Thymus (tissue), 14 donors: Measurements from ENCODE around the gene ZNF549. TPM values are rescaled to one million over a fixed set of nuclear protein-coding genes. Genes with fewer than 3 reads are reported as not detected.
"Not testable (repeated sequence)": the region's sequence is repeated elsewhere in the genome, so short reads cannot be mapped to it uniquely, and the experiment has no call there.

Experiments
- DNase-seq, 9 donors: peaks; one replicate each; pipeline ENCODE4 v3.0.0-alpha.2; 2013; ENCODE audit warnings: low spot score in 9 of 9, low read depth in 6 of 9, missing footprints in 1 of 9
- H3K27ac ChIP-seq, 2 donors: one replicate each; pipeline ENCODE4 v1.5.1; 2013; ENCODE audit warnings: control low read depth in 1 of 2, low read depth in 1 of 2, low read length in 1 of 2, mild to moderate bottlenecking in 1 of 2, moderate library complexity in 1 of 2
- H3K27me3 ChIP-seq, 2 donors: one replicate each; pipeline ENCODE4 v1.5.1; 2013; ENCODE audit warnings: low read length in 1 of 2; ENCODE audit not compliant: control insufficient read depth in 2 of 2, insufficient read depth in 1 of 2
- H3K36me3 ChIP-seq, 2 donors: one replicate each; pipeline ENCODE4 v1.5.1; 2013; ENCODE audit warnings: low read length in 1 of 2, mild to moderate bottlenecking in 1 of 2, moderate library complexity in 1 of 2; ENCODE audit not compliant: control insufficient read depth in 2 of 2, insufficient read depth in 2 of 2
- H3K4me1 ChIP-seq, 2 donors: one replicate each; pipeline ENCODE4 v1.5.1; 2013; ENCODE audit warnings: low read length in 2 of 2; ENCODE audit not compliant: control insufficient read depth in 2 of 2, insufficient read depth in 2 of 2
- H3K4me3 ChIP-seq, 2 donors: one replicate each; pipeline ENCODE4 v1.5.1; 2013; ENCODE audit warnings: low read length in 2 of 2, control low read depth in 1 of 2, mild to moderate bottlenecking in 1 of 2
- H3K9me3 ChIP-seq, 2 donors: one replicate each; pipeline ENCODE4 v1.5.1; 2013; ENCODE audit warnings: low read length in 1 of 2, mild to moderate bottlenecking in 1 of 2; ENCODE audit not compliant: control insufficient read depth in 2 of 2, insufficient read depth in 1 of 2
- WGBS: extraction: QIAGEN DNeasy Blood & Tissue Kit; methylation state at CpG from one replicate; pipeline ENCODE4 v1.1.7; 2013; 5-methylcytosine and 5-hydroxymethylcytosine counted together
- long read RNA-seq, 10 donors: transcript quantifications; one replicate each; lab custom pipeline, GENCODE V29; 2026
- polyA plus RNA-seq: library from polyadenylated mRNA; stranded (reverse); fragments of 200-250 nt; gene quantifications from one replicate; pipeline ENCODE4 v1.2.3, GENCODE V29; 2013
- total RNA-seq: library from RNA; stranded (reverse); fragments of 120-200 nt; gene quantifications from one replicate; pipeline ENCODE4 v1.2.4, GENCODE V29; 2013
- donor health status: healthy.

Gene ZNF549
- total RNA-seq: 7.0 TPM
- 6.3 TPM for polyA plus RNA-seq
- long read RNA-seq, donor 1: 0 reads
- long read RNA-seq, donor 2, full-length matches to known transcripts: 2 of 30 reads
- long read RNA-seq, donor 2, partial matches to known transcripts: 28 of 30 reads
- long read RNA-seq, donor 2, other reads (novel, unspliced or antisense): 0 of 30 reads
- long read RNA-seq, donor 3, full-length matches to known transcripts: 4 of 4 reads
- long read RNA-seq, donor 3, partial matches to known transcripts: 0 of 4 reads
- long read RNA-seq, donor 3, other reads (novel, unspliced or antisense): 0 of 4 reads
- long read RNA-seq, donor 4, partial matches to known transcripts: 7 of 7 reads
- long read RNA-seq, donor 4, other reads (novel, unspliced or antisense): 0 of 7 reads
- long read RNA-seq, donor 5, full-length matches to known transcripts: 1 of 1 reads
- long read RNA-seq, donor 5, partial matches to known transcripts: 0 of 1 reads
- long read RNA-seq, donor 5, other reads (novel, unspliced or antisense): 0 of 1 reads
- long read RNA-seq, donor 6, full-length matches to known transcripts: 4 of 4 reads
- long read RNA-seq, donor 6, partial matches to known transcripts: 0 of 4 reads
- long read RNA-seq, donor 6, other reads (novel, unspliced or antisense): 0 of 4 reads
- long read RNA-seq, donor 7, partial matches to known transcripts: 0 of 2 reads
- long read RNA-seq, donor 7, other reads (novel, unspliced or antisense): 0 of 2 reads
- long read RNA-seq, donor 8, full-length matches to known transcripts: 1 of 1 reads
- long read RNA-seq, donor 8, partial matches to known transcripts: 0 of 1 reads
- long read RNA-seq, donor 8, other reads (novel, unspliced or antisense): 0 of 1 reads
- long read RNA-seq, donor 9, full-length matches to known transcripts: 1 of 1 reads
- long read RNA-seq, donor 9, partial matches to known transcripts: 0 of 1 reads
- long read RNA-seq, donor 9, other reads (novel, unspliced or antisense): 0 of 1 reads
- long read RNA-seq, donor 10, full-length matches to known transcripts: 2 of 2 reads
- long read RNA-seq, donor 10, partial matches to known transcripts: 0 of 2 reads
- long read RNA-seq, donor 10, other reads (novel, unspliced or antisense): 0 of 2 reads

DNA sequence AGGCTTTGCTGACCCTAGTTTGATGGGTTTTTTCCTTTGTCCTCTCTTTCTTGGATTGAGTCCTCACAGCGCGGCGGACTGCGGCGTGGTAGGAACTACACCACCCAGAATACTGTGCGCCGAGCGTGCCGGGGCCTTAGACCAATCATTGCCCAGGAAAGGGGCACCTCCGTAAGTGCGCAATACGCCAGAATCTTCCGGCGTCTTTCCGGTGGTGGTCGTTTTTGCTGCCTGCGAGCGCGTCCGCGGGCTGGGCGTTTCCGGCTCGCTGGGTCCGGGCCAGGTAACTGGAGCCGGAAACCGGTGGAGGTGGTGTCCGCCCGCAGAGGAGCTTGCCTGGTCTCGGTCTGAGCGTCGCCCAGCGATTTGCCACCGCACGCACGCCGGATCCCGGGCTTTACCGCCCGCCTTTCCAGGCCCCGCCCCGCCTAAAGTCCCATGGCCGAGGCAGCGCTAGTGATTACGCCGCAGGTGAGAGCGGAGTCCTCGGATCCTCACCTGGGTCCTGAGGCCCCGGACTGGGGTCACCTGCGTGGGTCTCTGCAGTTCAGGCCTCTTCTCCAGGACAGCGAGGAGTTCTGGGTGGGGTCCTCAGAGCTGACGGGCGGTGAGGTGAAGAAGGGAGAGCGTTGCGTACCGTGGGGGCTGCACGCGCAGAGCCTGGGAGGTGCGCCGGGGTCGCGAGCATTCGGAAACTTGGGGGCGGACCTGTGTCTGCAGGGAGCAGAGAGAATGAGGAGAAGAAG, at the start of gene ZNF549:
TSS of gene ZNF549 (plus strand) at position 221 of the 746 bp plus-strand sequence. CDS start at position 439, 218 bp downstream.
- Histone ChIP-seq H3K4me3 (peak within 1 kb of the TSS; percentile 79 to 92), H3K36me3 (peaks cover 13 to 18% of the 10 kb centered on the region in 2 donors), H3K27me3 (no peaks in the 10 kb centered on the region), H3K4me1 (peaks cover 0 to 8% of the 10 kb centered on the region in 2 donors), H3K27ac (peak within 1 kb of the TSS; percentile 75 to 89), H3K9me3 (peaks cover 0 to 10% of the 10 kb centered on the region in 2 donors)
- under 1% methylated on average over 64 of the region's 64 CpGs for WGBS
- peak; percentile 66 to 93 (median 80) for DNase-seq

DNA sequence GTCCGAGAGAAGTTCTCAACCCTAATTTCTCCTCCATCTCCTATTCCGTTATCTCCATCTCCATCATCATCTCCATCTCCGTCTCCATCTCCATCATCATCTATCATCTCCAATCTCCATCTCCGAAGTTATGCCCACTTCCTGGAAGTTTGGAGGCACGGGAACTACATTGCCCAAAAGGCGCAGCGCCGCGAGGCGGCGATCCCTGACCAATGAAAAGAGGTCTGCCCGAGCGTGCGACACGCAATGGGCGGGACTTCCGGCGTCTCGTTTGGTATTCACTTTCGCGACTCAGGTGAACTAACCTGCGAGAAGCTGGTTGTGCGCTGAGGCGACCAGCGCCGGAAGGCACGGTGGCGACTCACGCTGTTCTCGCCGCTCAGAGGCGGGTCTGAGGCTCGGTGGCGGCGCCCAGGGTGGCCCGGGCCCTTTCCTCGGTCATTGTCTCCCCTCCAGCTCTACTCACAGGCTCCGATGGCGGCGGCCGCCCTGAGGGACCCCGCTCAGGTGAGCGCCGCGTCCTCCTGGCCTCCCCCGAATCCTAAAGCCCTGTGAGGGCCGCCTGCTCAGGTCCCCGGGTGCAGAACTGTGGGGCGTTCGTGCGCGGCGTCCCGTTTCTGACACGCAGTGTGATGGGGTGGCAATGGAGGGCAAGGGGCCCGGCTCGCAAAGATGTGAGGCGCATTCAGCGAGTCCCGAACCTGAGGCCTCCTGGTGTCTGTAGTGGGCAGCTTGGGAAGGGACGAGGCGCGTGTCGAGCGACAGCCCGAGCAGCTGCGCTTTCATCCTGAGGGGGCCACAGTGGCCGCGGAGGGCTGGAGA, 39.5 kb upstream of the ZNF549 start, which contains the start of gene ZNF419:
TSS of gene ZNF419 (plus strand) at position 274 of the 822 bp plus-strand sequence. CDS start at position 475, 201 bp downstream.
- Histone ChIP-seq H3K27ac (peak within 1 kb of the TSS; percentile 36 to 87), H3K36me3 (peaks cover 9 to 23% of the 10 kb centered on the region in 2 donors), H3K4me3 (peak within 1 kb of the TSS; percentile 66 to 76)
- H3K4me1 ChIP-seq, H3K9me3 ChIP-seq, H3K27me3 ChIP-seq: not testable (repeated sequence)
- 2% methylated on average over 58 of the region's 69 CpGs for WGBS
- DNase-seq: peak; percentile 80 to 94 (median 85)

DNA sequence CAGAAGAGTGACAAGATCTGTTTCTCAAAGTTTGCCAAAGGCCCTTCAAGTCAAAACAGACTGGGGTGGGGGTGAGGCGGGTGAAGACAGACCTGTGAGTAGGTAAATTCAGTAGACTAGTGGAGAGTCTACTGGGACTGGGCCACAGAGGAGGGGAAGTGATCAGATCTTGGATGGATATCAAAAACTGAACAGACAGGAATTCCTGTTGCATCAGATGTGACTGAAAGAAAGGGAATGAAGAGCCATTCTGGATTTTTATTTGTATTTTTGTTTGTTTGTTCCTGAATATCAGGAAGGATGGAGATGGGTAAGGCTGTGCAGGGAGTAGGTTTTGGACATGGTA, 38.9 kb upstream of the ZNF549 start:
- not testable (repeated sequence) for H3K4me1 ChIP-seq, H3K4me3 ChIP-seq, DNase-seq, H3K9me3 ChIP-seq, H3K27ac ChIP-seq, H3K27me3 ChIP-seq
- peaks cover 15 to 27% of the 10 kb centered on the region in 2 donors for H3K36me3 ChIP-seq
- no CpG with 5 or more reads among the region's 1 CpG for WGBS

DNA sequence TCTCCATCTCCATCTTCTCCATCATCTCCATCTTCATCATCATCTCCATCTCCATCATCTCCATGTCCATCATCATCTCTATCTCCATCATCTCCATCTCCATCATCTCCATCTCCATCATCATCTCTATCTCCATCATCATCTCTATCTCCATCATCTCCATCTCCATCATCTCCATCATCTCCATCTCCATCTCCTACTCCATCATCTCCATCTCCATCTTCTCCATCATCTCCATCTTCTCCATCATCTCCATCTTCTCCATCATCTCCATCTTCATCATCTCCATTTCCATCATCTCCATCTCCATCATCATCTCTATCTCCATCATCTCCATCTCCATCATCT, 27.9 kb upstream of the ZNF549 start:
- not testable (repeated sequence) for H3K27me3 ChIP-seq, H3K4me1 ChIP-seq, H3K4me3 ChIP-seq, H3K27ac ChIP-seq, DNase-seq, H3K36me3 ChIP-seq
- peaks cover 1 to 25% of the 10 kb centered on the region in 2 donors for H3K9me3 ChIP-seq

DNA sequence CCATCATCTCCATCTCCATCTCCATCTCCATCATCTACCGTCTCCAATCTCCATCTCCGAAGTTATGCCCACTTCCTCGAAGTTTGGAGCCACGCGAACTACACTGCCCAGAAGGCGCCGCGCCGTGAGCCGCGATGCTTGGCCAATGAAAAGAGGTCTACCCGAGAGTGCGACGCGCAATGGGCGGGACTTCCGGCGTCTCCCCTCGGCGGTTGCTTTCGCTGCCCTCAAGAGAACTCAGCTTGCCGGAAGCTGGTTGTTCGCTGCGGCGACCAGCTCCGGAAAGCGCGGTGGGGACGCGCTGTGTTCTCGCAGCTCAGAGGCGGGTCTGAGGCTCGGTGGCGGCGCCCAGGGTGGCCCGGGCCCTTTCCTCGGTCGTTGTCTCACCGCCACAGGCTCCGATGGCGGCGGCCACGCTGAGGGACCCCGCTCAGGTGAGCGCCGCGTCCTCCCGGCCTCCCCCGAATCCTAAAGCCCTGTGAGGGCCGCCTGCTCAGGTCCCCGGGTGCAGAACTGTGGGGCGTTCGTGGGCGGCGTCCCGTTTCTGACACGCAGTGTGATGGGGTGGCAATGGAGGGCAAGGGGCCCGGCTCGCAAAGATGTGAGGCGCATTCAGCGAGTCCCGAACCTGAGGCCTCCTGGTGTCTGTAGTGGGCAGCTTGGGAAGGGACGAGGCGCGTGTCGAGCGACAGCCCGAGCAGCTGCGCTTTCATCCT, 27.3 kb upstream of the ZNF549 start, which contains the start of gene ZNF773:
TSS of gene ZNF773 (plus strand) at position 259 of the 716 bp plus-strand sequence. CDS start at position 402, 143 bp downstream.
- WGBS: under 1% methylated on average over 60 of the region's 69 CpGs
- H3K27me3 ChIP-seq, H3K4me1 ChIP-seq: not testable (repeated sequence)
- H3K27ac ChIP-seq: peak within 1 kb of the TSS; percentile 81 to 95
- peak within 1 kb of the TSS; percentile 65 to 68 for H3K4me3 ChIP-seq
- H3K9me3 ChIP-seq: peaks cover 1 to 25% of the 10 kb centered on the region in 2 donors
- H3K36me3 ChIP-seq: peaks cover 9 to 12% of the 10 kb centered on the region in 2 donors
- peak; percentile 92 to 98 (median 94) for DNase-seq

DNA sequence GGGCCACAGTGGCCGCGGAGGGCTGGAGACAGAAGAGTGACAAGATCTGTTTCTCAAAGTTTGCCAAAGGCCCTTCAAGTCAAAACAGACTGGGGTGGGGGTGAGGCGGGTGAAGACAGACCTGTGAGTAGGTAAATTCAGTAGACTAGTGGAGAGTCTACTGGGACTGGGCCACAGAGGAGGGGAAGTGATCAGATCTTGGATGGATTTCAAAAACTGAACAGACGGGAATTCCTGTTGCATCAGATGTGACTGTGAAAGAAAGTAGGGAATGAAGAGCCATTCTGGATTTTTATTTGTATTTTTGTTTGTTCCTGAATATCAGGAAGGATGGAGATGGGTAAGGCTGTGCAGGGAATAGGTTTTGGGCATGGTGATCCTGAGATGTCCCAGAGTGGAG, 26.8 kb upstream of the ZNF549 start:
- not testable (repeated sequence) for DNase-seq, H3K27me3 ChIP-seq, H3K4me1 ChIP-seq, H3K27ac ChIP-seq
- Histone ChIP-seq H3K36me3 (peaks cover 13 to 18% of the 10 kb centered on the region in 2 donors), H3K9me3 (peaks cover 3 to 25% of the 10 kb centered on the region in 2 donors), H3K4me3 (peak overlapping the region in 1 of 2 donors; percentile 28)
- 31% methylated on average over 1 of the region's 4 CpGs for WGBS

DNA sequence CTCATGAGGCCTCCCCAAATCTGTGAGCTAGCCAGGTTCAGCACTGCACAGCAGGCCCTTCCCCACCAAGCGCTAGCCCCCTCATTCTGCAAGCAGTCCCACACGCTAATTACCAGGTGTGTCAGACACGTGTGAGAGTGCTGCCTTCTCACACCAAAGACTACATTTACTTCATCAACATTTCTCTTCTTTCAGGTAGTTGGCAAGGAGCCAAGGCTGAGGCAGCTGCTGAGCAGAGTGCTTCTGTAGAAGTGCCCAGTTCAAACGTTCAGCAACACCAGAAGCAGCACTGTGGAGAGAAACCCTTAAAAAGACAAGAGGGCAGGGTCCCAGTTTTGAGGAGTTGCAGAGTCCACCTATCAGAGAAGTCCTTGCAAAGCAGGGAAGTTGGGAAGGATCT, 21.0 kb upstream of the ZNF549 start:
- Histone ChIP-seq H3K27me3 (no peaks in the 10 kb centered on the region), H3K4me3 (no peak overlapping the region), H3K36me3 (peaks cover 31 to 44% of the 10 kb centered on the region in 2 donors), H3K4me1 (no peaks in the 10 kb centered on the region), H3K9me3 (peaks cover 14 to 33% of the 10 kb centered on the region in 2 donors), H3K27ac (no peak overlapping the region)
- DNase-seq: no peak
- 98% methylated on average over 4 of the region's 4 CpGs for WGBS
